Activated CD8-positive, alpha-beta memory T cell treated with anti-CD3 and anti-CD28 coated beads for 48 hours (primary cell): ENCODE measurements around the gene RRP8.

Source experiments
- DNase-seq, 3 experiments: peaks; one replicate each; pipeline ENCODE4 v3.0.0-alpha.2; 2020; ENCODE audit warnings: low read depth in 2 of 3, low spot score in 2 of 3

RRP8 gene

DNA sequence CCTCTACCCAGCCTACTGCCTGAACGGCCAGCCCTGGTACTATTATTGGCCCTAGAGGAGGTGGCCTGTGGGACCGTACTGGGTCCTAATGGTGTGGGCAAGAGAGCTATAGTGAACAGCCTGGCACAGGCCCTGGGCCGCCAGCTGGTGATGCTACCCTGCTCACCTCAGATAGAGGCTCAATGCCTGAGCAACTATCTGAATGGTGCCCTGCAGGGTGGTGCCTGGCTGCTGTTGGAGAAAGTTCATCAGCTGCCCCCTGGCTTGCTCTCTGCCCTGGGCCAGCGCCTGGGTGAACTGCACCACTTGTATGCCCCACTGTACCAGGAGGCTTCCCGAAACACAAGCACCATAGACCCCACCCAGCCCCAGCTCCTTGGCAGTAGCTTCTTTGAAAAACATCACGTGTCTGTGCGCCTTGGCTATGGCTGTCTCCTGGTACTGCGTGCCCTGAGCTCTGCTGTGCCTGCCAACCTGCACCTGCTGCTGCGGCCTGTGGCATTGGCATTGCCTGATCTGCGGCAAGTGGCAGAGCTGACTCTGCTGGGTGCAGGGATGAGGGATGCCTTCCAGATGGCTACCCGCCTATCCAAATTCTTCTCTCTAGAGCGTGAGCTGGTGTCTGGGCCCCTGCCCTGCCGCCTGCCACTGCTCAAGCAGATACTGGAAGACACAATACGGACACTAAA is 57.4 kb downstream of the RRP8 start:
- DNase-seq, result no peak
